Fibroblast of skin of scalp (primary cell): Measurements from ENCODE around the gene MAP4.
"Not testable (repeated sequence)": the region's sequence is repeated elsewhere in the genome, so short reads cannot be mapped to it uniquely, and the experiment has no call there.

ENCODE experiments used
- DNase-seq: peaks from one replicate; pipeline ENCODE4 v3.0.0-alpha.2; 2013

Gene MAP4

DNA sequence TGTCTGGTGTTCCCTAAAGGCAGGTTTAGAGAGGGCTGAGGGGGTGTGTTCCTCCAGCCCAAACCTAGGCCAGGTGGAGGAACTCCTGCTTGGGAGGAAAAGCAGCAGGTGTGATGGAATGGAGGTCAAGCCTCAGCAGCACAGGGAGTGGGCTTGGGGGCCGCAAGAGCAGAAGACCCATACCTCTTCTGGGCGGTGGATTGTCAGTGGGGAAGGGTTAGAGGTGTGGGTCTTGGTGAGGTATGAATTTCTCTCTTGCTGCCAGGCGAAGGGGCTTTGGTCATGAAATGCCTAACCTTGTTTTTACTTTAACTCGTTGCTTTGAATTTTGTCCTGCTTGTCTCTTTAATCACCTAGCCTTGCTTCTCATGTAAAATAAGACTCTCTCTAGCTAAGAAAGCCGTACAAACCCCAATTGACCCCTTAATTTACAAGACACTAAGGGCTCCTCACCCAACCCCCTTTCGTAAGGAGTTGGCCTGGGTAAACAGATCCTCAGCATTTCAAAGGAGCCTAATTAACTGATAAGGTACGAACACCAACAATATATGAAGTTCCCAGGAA is 174.3 kb downstream of the MAP4 start:
- DNase-seq = no peak

GRCh38 chr3:47838503-47838902 is 177.7 kb downstream of the MAP4 start:
- no peak for DNase-seq

DNA sequence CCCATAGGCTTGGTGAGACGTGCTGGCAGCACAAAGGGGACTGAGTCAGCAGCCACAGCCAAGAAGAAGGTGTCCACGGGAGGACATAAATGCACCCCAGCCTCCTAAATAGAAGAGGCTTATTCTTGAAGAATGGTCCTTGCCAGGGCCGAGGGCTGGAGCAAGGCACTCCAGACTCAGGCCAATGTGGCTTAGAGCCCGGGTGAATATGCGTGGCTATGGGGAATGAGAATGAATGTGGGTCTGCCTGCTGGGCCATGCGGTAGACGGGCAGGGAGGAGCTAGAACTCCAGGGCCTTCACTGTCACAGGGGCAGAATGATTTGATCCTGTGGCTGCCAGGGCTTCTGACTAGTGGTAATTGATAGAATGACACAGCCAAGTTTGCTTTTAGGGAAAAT is 179.2 kb downstream of the MAP4 start:
- DNase-seq = no peak

GRCh38 chr3:47829482-47829881 is 186.7 kb downstream of the MAP4 start:
- DNase-seq = not testable (repeated sequence)

GRCh38 chr3:47825590-47825989 is 190.6 kb downstream of the MAP4 start:
- no peak for DNase-seq

DNA sequence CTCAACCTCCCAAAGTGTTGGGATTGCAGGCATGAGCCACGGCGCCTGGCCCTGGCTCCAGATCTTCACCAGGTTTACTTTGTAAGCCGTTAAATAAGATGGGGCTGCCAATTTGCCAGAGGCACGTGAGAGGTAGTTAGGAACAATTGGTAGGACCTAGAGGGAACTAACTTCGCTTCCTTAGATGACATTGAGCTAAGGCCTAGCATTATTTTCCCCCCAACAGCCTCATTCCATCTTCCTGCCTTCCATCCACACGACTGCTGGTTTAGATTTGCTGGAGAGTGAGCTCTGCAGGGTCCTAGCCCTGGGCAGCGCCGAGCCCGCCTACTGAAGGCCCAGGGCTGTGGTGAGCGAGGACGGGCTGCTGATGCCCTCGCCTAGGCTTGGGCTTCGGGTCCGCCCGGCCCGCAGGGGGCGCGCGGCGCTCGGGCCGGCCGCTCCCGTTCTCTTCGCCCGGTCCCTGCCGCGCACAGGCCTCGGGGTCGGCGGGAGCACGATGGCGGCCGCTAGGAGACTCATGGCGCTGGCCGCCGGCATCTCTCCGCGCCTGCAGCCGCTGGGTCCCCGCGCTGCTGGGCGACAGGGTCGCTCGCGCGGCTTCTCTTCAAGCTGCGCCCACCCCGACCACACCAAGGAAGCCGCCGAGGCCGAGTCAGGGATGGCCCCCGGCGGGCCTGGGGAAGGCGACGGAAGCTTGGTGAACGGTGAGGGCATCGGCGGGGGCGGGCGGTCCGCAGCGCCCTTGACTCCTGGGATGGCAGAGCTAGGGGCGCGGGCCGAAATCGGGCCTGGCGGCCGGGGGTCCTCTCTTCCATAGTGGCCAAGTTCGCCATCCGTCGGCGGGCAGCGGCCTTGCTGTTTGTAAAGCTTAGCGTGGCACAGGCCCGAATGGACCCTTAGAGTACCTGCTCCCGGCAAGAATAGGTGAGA is 191.4 kb downstream of the MAP4 start:
- DNase-seq = peak; percentile 88

DNA sequence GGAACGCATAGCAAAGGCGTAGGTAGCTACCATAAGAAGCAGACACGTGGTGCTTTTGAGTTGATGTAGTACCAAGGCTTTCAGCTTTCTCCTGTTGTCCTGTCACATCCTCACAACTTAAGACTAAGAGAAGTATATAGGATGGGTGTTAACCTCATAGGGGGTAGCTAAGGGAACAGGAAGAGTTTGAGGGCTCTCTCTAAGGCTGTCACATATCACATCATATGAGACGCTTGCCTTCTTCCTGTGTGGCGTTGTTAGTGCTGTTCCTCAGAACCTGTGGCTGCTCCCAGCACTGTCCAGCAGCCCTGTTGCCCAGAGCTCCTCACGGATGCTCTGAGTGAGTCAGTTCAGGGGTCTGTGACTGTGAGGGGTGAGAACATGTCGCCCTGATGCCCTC is 198.6 kb downstream of the MAP4 start:
- DNase-seq = no peak

DNA sequence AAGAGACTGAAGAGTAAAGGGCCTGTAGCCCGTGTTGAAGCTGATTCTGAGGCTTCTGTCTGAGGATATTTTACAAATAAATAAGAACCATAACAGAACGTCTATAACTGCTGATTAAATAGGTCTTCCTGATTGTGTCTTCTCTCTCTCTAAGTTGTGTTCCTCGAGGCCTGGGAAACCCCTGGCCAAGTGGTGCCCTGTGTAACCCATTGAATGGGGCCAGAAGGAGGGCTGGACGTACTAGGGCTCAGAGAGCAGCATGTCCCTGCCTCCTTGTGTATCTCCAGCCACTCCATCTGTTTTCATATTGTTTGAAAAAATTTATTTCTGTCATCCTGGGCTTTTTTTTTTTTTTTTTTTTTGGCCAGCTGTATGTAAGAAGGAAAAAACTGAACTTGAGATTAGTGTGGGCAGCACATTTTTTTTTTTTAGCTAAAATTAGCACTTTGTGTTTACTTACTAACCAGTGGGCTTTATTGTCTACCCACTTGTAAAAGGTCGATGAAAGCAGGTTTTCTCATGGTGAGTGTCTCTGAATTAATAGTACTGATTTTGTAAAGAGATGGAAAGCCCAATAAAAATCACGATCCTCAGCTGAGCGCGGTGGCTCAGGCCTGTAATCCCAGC is 202.6 kb downstream of the MAP4 start:
- DNase-seq = no peak

DNA sequence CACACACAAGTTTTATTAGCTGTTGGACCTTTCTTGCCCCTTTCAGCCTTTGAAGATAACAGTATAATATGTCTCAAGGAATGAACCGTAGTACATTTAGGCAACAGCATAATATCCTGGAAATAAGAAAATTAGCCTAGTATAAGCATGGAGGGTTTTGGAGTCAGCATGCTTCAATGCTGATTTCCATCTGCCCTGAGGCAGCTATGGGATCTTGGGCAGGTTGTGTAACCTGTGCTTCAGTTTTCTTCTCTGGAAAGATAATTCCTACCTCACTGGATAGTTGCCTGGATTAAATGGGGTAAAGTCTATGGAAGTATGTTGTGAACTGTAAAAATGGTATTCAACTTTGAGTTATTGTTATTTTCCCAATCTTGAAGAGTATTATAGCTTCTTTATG is 211.6 kb downstream of the MAP4 start:
- no peak for DNase-seq

- no peak for DNase-seq
Observed at GRCh38 chr3:47803480-47804025, 212.7 kb downstream of the MAP4 start.

DNA sequence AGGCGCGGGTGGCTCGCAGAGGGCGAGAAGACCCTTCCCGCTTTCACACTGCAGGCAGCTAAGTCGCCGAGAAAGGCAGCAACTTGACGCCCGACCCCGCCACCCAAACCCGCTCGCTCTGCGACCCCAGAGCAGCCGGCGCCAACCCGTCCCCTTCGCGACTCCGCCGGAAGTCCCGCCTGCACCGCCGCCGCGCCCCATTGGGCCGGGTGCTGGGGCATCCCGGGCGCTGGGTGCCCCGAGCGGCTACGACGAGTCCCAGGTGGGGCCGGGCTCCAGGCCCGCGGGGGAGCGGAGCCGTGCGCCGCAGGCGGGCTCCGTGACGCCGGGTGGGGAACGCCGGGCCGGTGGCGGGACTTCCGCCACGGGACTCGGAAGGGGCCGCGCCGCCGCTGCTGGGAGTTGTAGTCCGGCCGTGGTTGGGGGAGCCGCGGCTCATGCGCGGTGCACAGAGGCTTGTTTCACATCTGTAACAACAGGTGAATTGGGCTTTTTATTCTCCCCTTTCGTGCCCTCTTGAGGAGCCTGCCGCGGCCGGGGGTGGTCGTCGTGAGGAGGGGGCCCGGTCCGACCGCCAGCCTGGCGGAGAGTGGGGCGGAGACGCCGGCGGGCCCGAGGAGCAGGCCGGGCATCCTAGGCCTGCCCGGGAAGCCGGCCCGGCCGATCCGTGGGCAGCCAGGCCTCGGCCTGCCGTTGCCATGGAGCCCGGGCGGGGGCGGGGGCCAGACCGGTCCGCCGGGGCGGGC is 213.3 kb downstream of the MAP4 start, which contains the start of gene DHX30:
TSS of gene DHX30 (plus strand) at position 405 of the 746 bp plus-strand sequence. CDS start 7,546 bp downstream, outside the sequence.
- DNase-seq = peak; percentile 85
